Panc1 (cell line): ENCODE measurements around the gene ATP6V1B1.

Source experiments
- CTCF ChIP-seq: fragments of 450-650 bp; IDR thresholded peaks from 2 replicates; pipeline ENCODE4 v1.5.1; 2017; ENCODE audit warnings: mild to moderate bottlenecking
- POLR2AphosphoS5 ChIP-seq: IDR thresholded peaks from 2 replicates; pipeline ENCODE4 v1.6.1; 2012; ENCODE audit warnings: mild to moderate bottlenecking, low read depth, low read length, moderate library complexity

- TF ChIP-seq POLR2AphosphoS5 = no peak
- peak; percentile 58 for TF ChIP-seq CTCF
Observed at GRCh38 chr2:70977605-70978205, 42.0 kb downstream of the ATP6V1B1 start.
